Measurements from ENCODE around the gene ADARB2.

DNA sequence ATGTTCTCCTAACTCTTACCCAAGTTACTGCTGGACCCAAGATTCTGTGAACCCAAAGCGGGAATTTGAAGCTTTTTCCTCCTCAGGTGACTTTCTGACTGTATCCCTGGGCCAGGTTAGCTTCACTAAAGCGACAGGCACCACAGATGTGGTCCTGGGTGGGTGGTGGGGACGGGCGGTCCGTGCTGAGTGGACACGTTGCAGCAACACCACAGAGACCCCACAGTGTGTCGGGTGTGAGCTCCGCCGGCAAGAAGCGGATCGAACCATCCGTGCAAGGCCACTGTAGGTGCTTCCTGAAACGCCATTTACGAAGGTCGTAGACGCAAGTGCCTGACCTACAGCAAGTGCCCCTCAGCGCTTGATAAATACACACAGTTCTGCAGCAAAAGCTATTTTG, 325.9 kb downstream of the ADARB2 start:
- TF ChIP-seq, protein P1, sequence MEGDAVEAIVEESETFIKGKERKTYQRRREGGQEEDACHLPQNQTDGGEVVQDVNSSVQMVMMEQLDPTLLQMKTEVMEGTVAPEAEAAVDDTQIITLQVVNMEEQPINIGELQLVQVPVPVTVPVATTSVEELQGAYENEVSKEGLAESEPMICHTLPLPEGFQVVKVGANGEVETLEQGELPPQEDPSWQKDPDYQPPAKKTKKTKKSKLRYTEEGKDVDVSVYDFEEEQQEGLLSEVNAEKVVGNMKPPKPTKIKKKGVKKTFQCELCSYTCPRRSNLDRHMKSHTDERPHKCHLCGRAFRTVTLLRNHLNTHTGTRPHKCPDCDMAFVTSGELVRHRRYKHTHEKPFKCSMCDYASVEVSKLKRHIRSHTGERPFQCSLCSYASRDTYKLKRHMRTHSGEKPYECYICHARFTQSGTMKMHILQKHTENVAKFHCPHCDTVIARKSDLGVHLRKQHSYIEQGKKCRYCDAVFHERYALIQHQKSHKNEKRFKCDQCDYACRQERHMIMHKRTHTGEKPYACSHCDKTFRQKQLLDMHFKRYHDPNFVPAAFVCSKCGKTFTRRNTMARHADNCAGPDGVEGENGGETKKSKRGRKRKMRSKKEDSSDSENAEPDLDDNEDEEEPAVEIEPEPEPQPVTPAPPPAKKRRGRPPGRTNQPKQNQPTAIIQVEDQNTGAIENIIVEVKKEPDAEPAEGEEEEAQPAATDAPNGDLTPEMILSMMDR (IDR thresholded peaks at IDR 0.05 in 2 of 3, conservative IDR thresholded peaks at IDR 0.05 in 1 of 3; ENCODE audit: control insufficient read depth in 2 of 3, extremely low read depth in 1 of 3, insufficient read depth in 1 of 3, low read depth in 3 of 3, low read length in 3 of 3): no peak
- TF ChIP-seq PML (IDR thresholded peaks at IDR 0.05; ENCODE audit: low read length) (no peak), POLR2AphosphoS5 (IDR thresholded peaks at IDR 0.05; ENCODE audit: low read length) (no peak), POLR2A (IDR thresholded peaks at IDR 0.05; ENCODE audit: low read depth, low read length) (no peak), MAX (IDR thresholded peaks at IDR 0.05; ENCODE audit: low read depth, low read length) (no peak), SMARCA5 (IDR thresholded peaks at IDR 0.05) (no peak), ZBTB40 (IDR thresholded peaks at IDR 0.05; ENCODE audit: borderline replicate concordance) (no peak), ZNF274 (IDR thresholded peaks at IDR 0.05; ENCODE audit: insufficient read depth, insufficient read length) (no peak), EP300 (IDR thresholded peaks at IDR 0.05; ENCODE audit: borderline replicate concordance in 1 of 2, control insufficient read depth in 1 of 2, low read depth in 2 of 2, low read length in 2 of 2) (no peak), RFX5 (IDR thresholded peaks at IDR 0.05; ENCODE audit: low read depth, low read length) (no peak), SMC3 (IDR thresholded peaks at IDR 0.05; ENCODE audit: borderline replicate concordance, low read length) (no peak), CEBPZ (IDR thresholded peaks at IDR 0.05; ENCODE audit: low read depth, low read length) (no peak)
- TF ChIP-seq, protein P2, sequence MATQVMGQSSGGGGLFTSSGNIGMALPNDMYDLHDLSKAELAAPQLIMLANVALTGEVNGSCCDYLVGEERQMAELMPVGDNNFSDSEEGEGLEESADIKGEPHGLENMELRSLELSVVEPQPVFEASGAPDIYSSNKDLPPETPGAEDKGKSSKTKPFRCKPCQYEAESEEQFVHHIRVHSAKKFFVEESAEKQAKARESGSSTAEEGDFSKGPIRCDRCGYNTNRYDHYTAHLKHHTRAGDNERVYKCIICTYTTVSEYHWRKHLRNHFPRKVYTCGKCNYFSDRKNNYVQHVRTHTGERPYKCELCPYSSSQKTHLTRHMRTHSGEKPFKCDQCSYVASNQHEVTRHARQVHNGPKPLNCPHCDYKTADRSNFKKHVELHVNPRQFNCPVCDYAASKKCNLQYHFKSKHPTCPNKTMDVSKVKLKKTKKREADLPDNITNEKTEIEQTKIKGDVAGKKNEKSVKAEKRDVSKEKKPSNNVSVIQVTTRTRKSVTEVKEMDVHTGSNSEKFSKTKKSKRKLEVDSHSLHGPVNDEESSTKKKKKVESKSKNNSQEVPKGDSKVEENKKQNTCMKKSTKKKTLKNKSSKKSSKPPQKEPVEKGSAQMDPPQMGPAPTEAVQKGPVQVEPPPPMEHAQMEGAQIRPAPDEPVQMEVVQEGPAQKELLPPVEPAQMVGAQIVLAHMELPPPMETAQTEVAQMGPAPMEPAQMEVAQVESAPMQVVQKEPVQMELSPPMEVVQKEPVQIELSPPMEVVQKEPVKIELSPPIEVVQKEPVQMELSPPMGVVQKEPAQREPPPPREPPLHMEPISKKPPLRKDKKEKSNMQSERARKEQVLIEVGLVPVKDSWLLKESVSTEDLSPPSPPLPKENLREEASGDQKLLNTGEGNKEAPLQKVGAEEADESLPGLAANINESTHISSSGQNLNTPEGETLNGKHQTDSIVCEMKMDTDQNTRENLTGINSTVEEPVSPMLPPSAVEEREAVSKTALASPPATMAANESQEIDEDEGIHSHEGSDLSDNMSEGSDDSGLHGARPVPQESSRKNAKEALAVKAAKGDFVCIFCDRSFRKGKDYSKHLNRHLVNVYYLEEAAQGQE (IDR thresholded peaks at IDR 0.05; ENCODE audit: low read depth, low read length): no peak

Data from GM12878 (cell line).